ENCODE data around the gene CD151.

- TF ChIP-seq CTCF (conservative IDR thresholded peaks at IDR 0.05; ENCODE audit: low read length) (peak; percentile 51), EZH2phosphoT487 (IDR thresholded peaks at IDR 0.05; ENCODE audit: borderline replicate concordance, low read depth, low read length) (no peak)
Observed at GRCh38 chr11:839875-840617, 7.3 kb downstream of the CD151 start.
